H1 (cell line): ENCODE data around the gene TXK. TPM values are rescaled to one million over a fixed set of nuclear protein-coding genes. Genes with fewer than 3 reads are reported as not detected.

ENCODE experiments used
- CTCF ChIA-PET: fragments of 300-600 bp; sonication (Branson Sonifier 250); formaldehyde crosslinking; loops from one replicate; lab custom pipeline; 2021; ENCODE audit not compliant: partially characterized antibody; lab: Charles Lee
- POLR2A ChIA-PET: fragments of 300-600 bp; sonication (Branson Sonifier 250); formaldehyde crosslinking; loops from one replicate; lab custom pipeline; 2021; ENCODE audit warnings: inconsistent platforms; ENCODE audit not compliant: partially characterized antibody; lab: Charles Lee
- DNase-seq, 2 experiments: peaks; one replicate each; pipeline versions ENCODE4 v3.0.0 to v3.0.0-alpha.2; 2010 to 2022; ENCODE audit warnings: low spot score in 2 of 2, low read depth in 1 of 2, mixed read lengths in 1 of 2
- FAIRE-seq: peaks from 2 replicates; lab custom pipeline; 2011; peaks lifted over from hg19 to GRCh38; lab: Jason Lieb, UNC
- H2AFZ ChIP-seq: 2 replicates; pipeline ENCODE4 v1.8.1; 2012; ENCODE audit warnings: low read length, inconsistent platforms
- H2AK5ac ChIP-seq: 2 replicates; pipeline ENCODE4 v1.6.1; 2013; ENCODE audit warnings: low read depth, low read length
- H2BK120ac ChIP-seq: replicated peaks from 2 replicates; pipeline ENCODE3; 2013; ENCODE audit warnings: low read depth, low read length, inconsistent platforms
- H2BK12ac ChIP-seq: 2 replicates; pipeline ENCODE4 v1.6.1; 2013; ENCODE audit warnings: low read depth, low read length
- H2BK15ac ChIP-seq: 2 replicates; pipeline ENCODE4 v1.6.1; 2013; ENCODE audit warnings: low read length
- H2BK20ac ChIP-seq: 2 replicates; pipeline ENCODE4 v1.6.1; 2013; ENCODE audit warnings: low read length
- H2BK5ac ChIP-seq: 2 replicates; pipeline ENCODE4 v1.6.1; 2013; ENCODE audit warnings: low read depth, low read length
- H3K14ac ChIP-seq: 2 replicates; pipeline ENCODE4 v1.6.1; 2013; ENCODE audit warnings: inconsistent platforms; ENCODE audit not compliant: insufficient read length
- H3K18ac ChIP-seq: 2 replicates; pipeline ENCODE4 v1.6.1; 2013; ENCODE audit warnings: low read length; ENCODE audit errors: extremely low read depth
- H3K23ac ChIP-seq: 2 replicates; pipeline ENCODE4 v1.6.1; 2013; ENCODE audit warnings: inconsistent platforms; ENCODE audit not compliant: insufficient read length
- H3K23me2 ChIP-seq: 2 replicates; pipeline ENCODE4 v1.6.1; 2013; ENCODE audit warnings: low read depth, low read length
- H3K27ac ChIP-seq: 2 replicates; pipeline ENCODE4 v1.6.1; 2011; ENCODE audit warnings: low read depth, low read length, inconsistent platforms
- H3K27me3 ChIP-seq, 4 experiments: replicated peaks in 1 of 4; 1 replicate in 1 of 4; 2 replicates in 3 of 4; pipeline versions ENCODE4 v1.6.1 to v1.8.1; 2011 to 2013; ENCODE audit warnings: low read length in 3 of 4, mild to moderate bottlenecking in 3 of 4, inconsistent platforms in 2 of 4, mixed read lengths in 2 of 4, moderate library complexity in 1 of 4; ENCODE audit not compliant: control insufficient read depth in 3 of 4, insufficient read depth in 3 of 4; ENCODE audit errors: extremely low read depth in 1 of 4
- H3K36me3 ChIP-seq, 4 experiments: 2 replicates each; pipeline versions ENCODE4 v1.6.1 to v1.8.1; 2011 to 2013; ENCODE audit warnings: mild to moderate bottlenecking in 4 of 4, low read length in 3 of 4, moderate library complexity in 2 of 4, control low read depth in 1 of 4, inconsistent platforms in 1 of 4; ENCODE audit not compliant: insufficient read depth in 4 of 4, control insufficient read depth in 2 of 4
- H3K4ac ChIP-seq: replicated peaks from 2 replicates; pipeline ENCODE3; 2013; ENCODE audit warnings: low read length, low read depth, mixed read lengths, inconsistent platforms; ENCODE audit not compliant: insufficient read length
- H3K4me1 ChIP-seq, 4 experiments: replicated peaks in 1 of 4; 1 replicate in 1 of 4; 2 replicates in 3 of 4; pipeline versions ENCODE4 v1.6.1 to v1.8.1; 2011 to 2013; ENCODE audit warnings: low read length in 3 of 4, inconsistent platforms in 2 of 4, mixed read lengths in 1 of 4; ENCODE audit not compliant: insufficient read depth in 4 of 4, control insufficient read depth in 3 of 4
- H3K4me2 ChIP-seq, 2 experiments: 2 replicates each; pipeline versions ENCODE4 v1.6.1 to v1.8.1; 2011 to 2013; ENCODE audit warnings: low read depth in 2 of 2, low read length in 2 of 2, control low read depth in 1 of 2, inconsistent platforms in 1 of 2, mild to moderate bottlenecking in 1 of 2; ENCODE audit not compliant: insufficient read depth in 1 of 2
- H3K4me3 ChIP-seq, 4 experiments: fragments of 200-600, 300-600 bp in 1 of 4; sonication (generic), shearing (Covaris generic), sonication (Bioruptor Twin) in 1 of 4; 2 replicates each; pipeline versions ENCODE4 v1.5.1 to v1.8.1; 2011 to 2016; ENCODE audit warnings: low read length in 4 of 4, low read depth in 3 of 4, control low read depth in 2 of 4, inconsistent platforms in 2 of 4, mild to moderate bottlenecking in 2 of 4, mixed read lengths in 1 of 4, moderate library complexity in 1 of 4; ENCODE audit not compliant: insufficient read depth in 2 of 4; ENCODE audit errors: extremely low read depth in 1 of 4
- H3K56ac ChIP-seq: replicated peaks from 2 replicates; pipeline ENCODE3; 2013; ENCODE audit warnings: low read depth, mild to moderate bottlenecking, mixed read lengths, low read length, inconsistent platforms; ENCODE audit not compliant: insufficient read length
- H3K79me1 ChIP-seq: 2 replicates; pipeline ENCODE4 v1.6.1; 2013; ENCODE audit warnings: low read depth, low read length, control low read depth
- H3K79me2 ChIP-seq, 2 experiments: 2 replicates each; pipeline versions ENCODE4 v1.6.1 to v1.8.1; 2012 to 2013; ENCODE audit warnings: low read length in 2 of 2, mild to moderate bottlenecking in 2 of 2, inconsistent platforms in 1 of 2; ENCODE audit not compliant: insufficient read depth in 2 of 2, control insufficient read depth in 1 of 2
- H3K9ac ChIP-seq, 4 experiments: replicated peaks in 1 of 4; 1 replicate in 1 of 4; 2 replicates in 3 of 4; pipeline versions ENCODE4 v1.6.1 to v1.8.1; 2011 to 2013; ENCODE audit warnings: low read depth in 3 of 4, low read length in 3 of 4, control low read depth in 2 of 4, mild to moderate bottlenecking in 2 of 4, moderate library complexity in 2 of 4, inconsistent platforms in 1 of 4; ENCODE audit errors: extremely low read depth in 1 of 4
- H3K9me3 ChIP-seq, 2 experiments: 2 replicates each; pipeline versions ENCODE4 v1.6.1 to v1.8.1; 2012 to 2013; ENCODE audit warnings: mild to moderate bottlenecking in 2 of 2, moderate library complexity in 2 of 2, control low read depth in 1 of 2, inconsistent platforms in 1 of 2, low read depth in 1 of 2, low read length in 1 of 2, mixed read lengths in 1 of 2; ENCODE audit not compliant: insufficient read depth in 2 of 2
- H4K20me1 ChIP-seq, 2 experiments: replicated peaks in 1 of 2; 2 replicates each; pipeline versions ENCODE3 to v1.8.1; 2011 to 2013; ENCODE audit warnings: inconsistent platforms in 2 of 2, low read length in 2 of 2, mild to moderate bottlenecking in 1 of 2; ENCODE audit not compliant: insufficient read depth in 2 of 2, control insufficient read depth in 1 of 2
- H4K5ac ChIP-seq: 2 replicates; pipeline ENCODE4 v1.6.1; 2013; ENCODE audit warnings: low read length, low read depth, mixed read lengths, inconsistent platforms; ENCODE audit not compliant: insufficient read length
- H4K8ac ChIP-seq: 2 replicates; pipeline ENCODE4 v1.8.0; 2013; ENCODE audit warnings: mild to moderate bottlenecking, moderate library complexity, low read length, inconsistent platforms; ENCODE audit not compliant: insufficient read depth; ENCODE audit errors: extremely low read depth
- H4K91ac ChIP-seq: replicated peaks from 2 replicates; pipeline ENCODE3; 2013; ENCODE audit warnings: low read length, mixed read lengths, inconsistent platforms; ENCODE audit not compliant: insufficient read length
- CHD2 ChIP-seq: IDR thresholded peaks from 2 replicates; pipeline ENCODE4 v1.6.1; 2012; ENCODE audit warnings: low read length, improper control_type of control experiment
- EGR1 ChIP-seq: IDR thresholded peaks from 2 replicates; pipeline ENCODE4 v1.6.1; 2011; ENCODE audit warnings: low read depth, low read length, borderline replicate concordance
- RNF2 ChIP-seq: fragments of 200-900, 300-1000 bp; sonication (generic); IDR thresholded peaks from 2 replicates; pipeline ENCODE4 v1.7.1; 2016; ENCODE audit warnings: borderline replicate concordance, low read depth, mild to moderate bottlenecking, antibody characterized with exemption, low read length; ENCODE audit not compliant: poor library complexity, severe bottlenecking; ENCODE audit errors: missing control alignments
- WGBS, 2 experiments: shearing (Covaris generic) in 1 of 2; methylation state at CpG; one replicate each; pipeline versions ENCODE4 v1.1.6 to v1.1.7; 2013 to 2015; ENCODE audit warnings: low lambda C conversion rate in 2 of 2, mixed read lengths in 2 of 2, inconsistent platforms in 1 of 2, low coverage in 1 of 2, missing lambda C conversion rate in 1 of 2; ENCODE audit not compliant: insufficient replicate concordance in 2 of 2, insufficient coverage in 1 of 2, insufficient read length in 1 of 2; ENCODE audit errors: extremely low coverage in 1 of 2, missing lambda C conversion rate in 1 of 2; 5-methylcytosine and 5-hydroxymethylcytosine counted together
- polyA plus RNA-seq, 7 experiments: library from polyadenylated mRNA; depleted of rRNA in 3 of 7; stranded (reverse) in 5 of 7; unstranded in 2 of 7; fragments of >200 nt in 5 of 7; fragments of 200-250 nt in 2 of 7; gene quantifications; 1 replicate in 5 of 7; 2 replicates in 1 of 7; 4 replicates in 1 of 7; pipeline versions ENCODE4 v1.2.1 to v1.2.3, GENCODE V29; 2011 to 2013; ENCODE audit warnings: missing spikeins in 2 of 7, mixed read lengths in 2 of 7
- total RNA-seq: library from RNA; stranded (reverse); fragmentation: NEBNext Ultra II Directional; extraction: Animal tissue kit (Norgen Biotek cat#: 25700); gene quantifications from 2 replicates; pipeline ENCODE4 v1.2.1, GENCODE V29; 2021

TXK gene
- total and polyA plus RNA-seq, 2 of the 8 experiments (the other 6 are each of a cell fraction or from before 2014, with no cell fraction given) = not detected

GRCh38 chr4:48153791-48154550 lies 19.9 kb upstream of the TXK start:
- Histone ChIP-seq H2BK15ac (no peak overlapping the region), H2AFZ (no peak overlapping the region), H3K4ac (no peak overlapping the region), H2BK5ac (no peak overlapping the region), H4K20me1 (no peaks in the 10 kb centered on the region), H3K36me3 (peaks cover 0 to 15% (median 3%) of the 10 kb centered on the region in 4 experiments; a peak in 4 of 8 replicates), H4K5ac (no peak overlapping the region), H2BK20ac (no peak overlapping the region), H2BK120ac (no peak overlapping the region), H3K14ac (no peak overlapping the region), H3K9ac (no peak overlapping the region), H3K23ac (no peak overlapping the region), H3K4me1 (0 out of 7 replicates have a peak, but pooled peaks cover 0 to 4% (median 1%) of the 10 kb centered on the region in 4 experiments), H4K91ac (no peak overlapping the region), H3K4me3 (no peak overlapping the region), H3K79me1 (no peaks in the 10 kb centered on the region), H3K56ac (no peak overlapping the region), H2BK12ac (no peak overlapping the region), H3K27ac (no peak overlapping the region), H3K23me2 (no peaks in the 10 kb centered on the region), H2AK5ac (no peak overlapping the region), H3K27me3 (no peaks in the 10 kb centered on the region), H3K9me3 (peaks cover 7 to 15% of the 10 kb centered on the region in 2 experiments; a peak in 3 of 4 replicates), H4K8ac (no peak overlapping the region), H3K4me2 (no peak overlapping the region), H3K79me2 (no peaks in the 10 kb centered on the region), H3K18ac (no peak overlapping the region)
- FAIRE-seq (no peak), DNase-seq (no peak)
- ChIA-PET CTCF (no interaction called here), POLR2A (no interaction called here)
- TF ChIP-seq RNF2 (no peak), CHD2 (no peak), EGR1 (no peak)
- 67% methylated on average over 1 of the region's 1 CpG; no CpG with 5 or more reads in 1 of the 2 experiments for WGBS, 2 experiments
